PFSK-1 (cell line): ENCODE data around the gene RNF183.

Experiments
- POLR2AphosphoS5 ChIP-seq: IDR thresholded peaks from 2 replicates; pipeline ENCODE4 v1.6.1; 2012; ENCODE audit warnings: low read depth, mild to moderate bottlenecking, control low read depth, low read length, moderate library complexity
- REST ChIP-seq, 2 experiments: IDR thresholded peaks; 2 replicates each; pipeline versions ENCODE4 v1.6.1 to v1.8.0; 2011 to 2012; ENCODE audit warnings: low read depth in 2 of 2, low read length in 2 of 2, control low read depth in 1 of 2, inconsistent platforms in 1 of 2, mild to moderate bottlenecking in 1 of 2, moderate library complexity in 1 of 2; ENCODE audit not compliant: insufficient read depth in 1 of 2

GRCh38 chr9:113345190-113345589 lies 42.0 kb upstream of the RNF183 start:
- TF ChIP-seq REST (IDR thresholded peaks at IDR 0.05; ENCODE audit: insufficient read depth in 1 of 2, low read depth in 2 of 2, low read length in 2 of 2) (no peak), POLR2AphosphoS5 (no peak)
